ENCODE measurements around the gene ZNF20. TPM values are rescaled to one million over a fixed set of nuclear protein-coding genes. Genes with fewer than 3 reads are reported as not detected.

ZNF20 gene
- 2.2 and 3.2 TPM in 2 replicates for total RNA-seq

- DNase-seq (ENCODE audit: low read depth in 2 of 2), result peak; percentile 93 to 94
These were observed at the start of gene ZNF20 for GRCh38 chr19:12139885-12140544. TSS of gene ZNF20 (minus strand) at chr19:12140350. CDS start at chr19:12140182, 168 bp downstream.

- DNase-seq (ENCODE audit: low read depth in 2 of 2), result no peak
These were observed 47.5 kb upstream of the ZNF20 start for GRCh38 chr19:12187625-12188024.

- no peak for DNase-seq (ENCODE audit: low read depth in 2 of 2)
These were observed 40.2 kb upstream of the ZNF20 start for GRCh38 chr19:12180377-12180776.

- DNase-seq (ENCODE audit: low read depth in 2 of 2), result peak in 1 of 2 donors; percentile 51
These were observed 26.5 kb upstream of the ZNF20 start for GRCh38 chr19:12166626-12167025.

- peak in 1 of 2 donors; percentile 47 for DNase-seq (ENCODE audit: low read depth in 2 of 2)
These were observed 23.7 kb upstream of the ZNF20 start for GRCh38 chr19:12163826-12164225.

- DNase-seq (ENCODE audit: low read depth in 2 of 2), result peak; percentile 98
These were observed 23.0 kb upstream of the ZNF20 start, which contains the start of gene ZNF136 for GRCh38 chr19:12162882-12163806. TSS of gene ZNF136 (plus strand) at chr19:12163096. CDS start at chr19:12163204, 108 bp downstream.

GRCh38 chr19:12162513-12162881 is 22.3 kb upstream of the ZNF20 start:
- DNase-seq (ENCODE audit: low read depth in 2 of 2), result no peak

GRCh38 chr19:12159773-12160414 is 19.7 kb upstream of the ZNF20 start:
- no peak for DNase-seq (ENCODE audit: low read depth in 2 of 2)

GRCh38 chr19:12156223-12157058 is 16.3 kb upstream of the ZNF20 start, which contains the start of gene ZNF625:
TSS of gene ZNF625 (minus strand) at chr19:12156734. CDS start at chr19:12156558, 176 bp downstream.
- peak; percentile 72 to 80 for DNase-seq (ENCODE audit: low read depth in 2 of 2)

- peak; percentile 6 to 12 for DNase-seq (ENCODE audit: low read depth in 2 of 2)
These were observed 15.2 kb upstream of the ZNF20 start for GRCh38 chr19:12155324-12155860.

GRCh38 chr19:12145348-12145747 is 5.2 kb upstream of the ZNF20 start:
- DNase-seq (ENCODE audit: low read depth in 2 of 2), result no peak

GRCh38 chr19:12141405-12141736 is 1.2 kb upstream of the ZNF20 start:
- DNase-seq (ENCODE audit: low read depth in 2 of 2), result no peak

GRCh38 chr19:12140545-12141404 is 625 bp upstream of the ZNF20 start:
- DNase-seq (ENCODE audit: low read depth in 2 of 2), result peak; percentile 75 to 83

GRCh38 chr19:12139269-12139668 is 881 bp downstream of the ZNF20 start:
- DNase-seq (ENCODE audit: low read depth in 2 of 2), result no peak

GRCh38 chr19:12137221-12137940 is 2.8 kb downstream of the ZNF20 start:
- DNase-seq (ENCODE audit: low read depth in 2 of 2), result peak in 1 of 2 donors; percentile 32

- no peak for DNase-seq (ENCODE audit: low read depth in 2 of 2)
These were observed 7.1 kb downstream of the ZNF20 start for GRCh38 chr19:12133069-12133468.

- peak; percentile 33 to 37 for DNase-seq (ENCODE audit: low read depth in 2 of 2)
These were observed 13.4 kb downstream of the ZNF20 start for GRCh38 chr19:12126707-12127106.

- DNase-seq (ENCODE audit: low read depth in 2 of 2), result no peak
These were observed 22.8 kb downstream of the ZNF20 start for GRCh38 chr19:12117201-12117970.

All from lung microvascular endothelial cell (primary cell).